ENCODE measurements around the gene GCC1. TPM values are rescaled to one million over a fixed set of nuclear protein-coding genes. Genes with fewer than 3 reads are reported as not detected.

Gene GCC1, protein sequence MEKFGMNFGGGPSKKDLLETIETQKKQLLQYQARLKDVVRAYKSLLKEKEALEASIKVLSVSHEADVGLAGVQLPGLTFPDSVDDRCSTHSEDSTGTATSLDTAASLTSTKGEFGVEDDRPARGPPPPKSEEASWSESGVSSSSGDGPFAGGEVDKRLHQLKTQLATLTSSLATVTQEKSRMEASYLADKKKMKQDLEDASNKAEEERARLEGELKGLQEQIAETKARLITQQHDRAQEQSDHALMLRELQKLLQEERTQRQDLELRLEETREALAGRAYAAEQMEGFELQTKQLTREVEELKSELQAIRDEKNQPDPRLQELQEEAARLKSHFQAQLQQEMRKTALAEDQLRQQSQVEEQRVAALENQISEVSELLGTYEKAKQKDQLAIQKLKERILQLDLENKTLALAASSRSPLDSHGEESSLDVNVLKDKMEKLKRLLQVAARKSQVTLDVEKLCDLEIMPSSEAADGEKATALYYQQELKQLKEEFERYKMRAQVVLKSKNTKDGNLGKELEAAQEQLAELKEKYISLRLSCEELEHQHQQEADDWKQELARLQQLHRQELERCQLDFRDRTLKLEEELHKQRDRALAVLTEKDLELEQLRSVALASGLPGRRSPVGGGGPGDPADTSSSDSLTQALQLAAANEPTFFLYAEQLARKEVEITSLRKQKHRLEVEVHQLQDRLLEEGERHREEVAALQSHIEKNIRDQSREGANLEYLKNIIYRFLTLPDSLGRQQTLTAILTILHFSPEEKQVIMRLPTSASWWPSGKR
- total RNA-seq: 10 to 100 TPM; 13.5 to 17.3 (median 14.9) TPM

- no peaks in the 10 kb centered on the region for H3K27me3 ChIP-seq
- peak; percentile 38 for DNase-seq
- no peaks in the 10 kb centered on the region for H3K9me3 ChIP-seq
- peak in 3 of 4 donors; percentile 77 to 90 (median 83) for TF ChIP-seq POLR2A (IDR thresholded peaks at IDR 0.05)
- TF ChIP-seq, protein P1, sequence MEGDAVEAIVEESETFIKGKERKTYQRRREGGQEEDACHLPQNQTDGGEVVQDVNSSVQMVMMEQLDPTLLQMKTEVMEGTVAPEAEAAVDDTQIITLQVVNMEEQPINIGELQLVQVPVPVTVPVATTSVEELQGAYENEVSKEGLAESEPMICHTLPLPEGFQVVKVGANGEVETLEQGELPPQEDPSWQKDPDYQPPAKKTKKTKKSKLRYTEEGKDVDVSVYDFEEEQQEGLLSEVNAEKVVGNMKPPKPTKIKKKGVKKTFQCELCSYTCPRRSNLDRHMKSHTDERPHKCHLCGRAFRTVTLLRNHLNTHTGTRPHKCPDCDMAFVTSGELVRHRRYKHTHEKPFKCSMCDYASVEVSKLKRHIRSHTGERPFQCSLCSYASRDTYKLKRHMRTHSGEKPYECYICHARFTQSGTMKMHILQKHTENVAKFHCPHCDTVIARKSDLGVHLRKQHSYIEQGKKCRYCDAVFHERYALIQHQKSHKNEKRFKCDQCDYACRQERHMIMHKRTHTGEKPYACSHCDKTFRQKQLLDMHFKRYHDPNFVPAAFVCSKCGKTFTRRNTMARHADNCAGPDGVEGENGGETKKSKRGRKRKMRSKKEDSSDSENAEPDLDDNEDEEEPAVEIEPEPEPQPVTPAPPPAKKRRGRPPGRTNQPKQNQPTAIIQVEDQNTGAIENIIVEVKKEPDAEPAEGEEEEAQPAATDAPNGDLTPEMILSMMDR (IDR thresholded peaks at IDR 0.05): no peak
- intact Hi-C loops (cut with DNase I): no loop called here
- 14 to 25% methylated on average over 6 to 20 of the region's 78 CpGs for WGBS, 2 donors
- H3K36me3 ChIP-seq: peaks cover 8 to 40% (median 10%) of the 10 kb centered on the region in 3 donors
- peaks cover 39 to 83% (median 43%) of the 10 kb centered on the region in 3 donors for H3K4me1 ChIP-seq
- peak within 1 kb of the TSS; percentile 74 to 87 (median 79) for H3K4me3 ChIP-seq
- H3K27ac ChIP-seq: peak within 1 kb of the TSS; percentile 85 to 91 (median 90)
These were observed at the start of gene GCC1 for GRCh38 chr7:127585044-127585953. Gene GCC1 (minus strand): TSS chr7:127585596. CDS start chr7:127585182, 414 bp downstream.

DNA sequence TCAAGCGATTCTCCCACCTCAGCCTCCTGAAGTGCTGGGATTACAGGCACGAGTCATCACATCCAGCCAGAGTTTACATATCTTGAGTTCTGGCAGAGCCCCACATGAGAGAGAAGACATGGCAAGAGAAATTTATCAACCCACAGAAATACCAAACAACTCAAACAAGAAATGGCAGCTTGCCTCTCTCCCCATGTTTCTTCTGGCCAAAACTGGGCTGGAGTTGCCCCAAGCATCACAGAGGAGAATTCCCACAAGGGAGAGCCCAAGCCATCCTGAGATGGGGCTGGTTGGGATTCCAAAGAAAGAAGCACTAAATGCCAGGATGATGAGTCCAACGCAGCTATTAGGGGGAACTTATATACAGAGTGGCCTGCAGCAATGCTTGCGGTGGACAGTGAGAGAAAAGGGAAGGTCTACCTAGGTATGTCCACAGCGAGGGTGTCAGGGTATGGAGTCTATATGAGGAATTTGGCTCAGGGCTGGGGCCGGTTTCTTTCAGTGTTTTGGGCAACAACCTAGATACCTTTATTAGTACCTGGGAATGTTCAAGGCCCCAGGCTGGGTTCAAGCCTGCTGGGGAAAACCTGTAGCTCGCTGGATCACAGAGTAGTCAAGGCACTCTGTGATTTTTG is 47.0 kb upstream of the GCC1 start:
- intact Hi-C loops (cut with DNase I): no loop called here
- Histone ChIP-seq H3K27ac (no peak overlapping the region), H3K36me3 (no peaks in the 10 kb centered on the region), H3K27me3 (peaks cover 0 to 35% (median 0%) of the 10 kb centered on the region in 4 donors), H3K4me1 (no peaks in the 10 kb centered on the region), H3K4me3 (no peak overlapping the region), H3K9me3 (no peaks in the 10 kb centered on the region)
- no peak for DNase-seq
- WGBS, 2 donors: 74 to 75% methylated on average over 7 of the region's 7 CpGs
- TF ChIP-seq, protein P1 (IDR thresholded peaks at IDR 0.05): no peak
- TF ChIP-seq POLR2A (IDR thresholded peaks at IDR 0.05): no peak

DNA sequence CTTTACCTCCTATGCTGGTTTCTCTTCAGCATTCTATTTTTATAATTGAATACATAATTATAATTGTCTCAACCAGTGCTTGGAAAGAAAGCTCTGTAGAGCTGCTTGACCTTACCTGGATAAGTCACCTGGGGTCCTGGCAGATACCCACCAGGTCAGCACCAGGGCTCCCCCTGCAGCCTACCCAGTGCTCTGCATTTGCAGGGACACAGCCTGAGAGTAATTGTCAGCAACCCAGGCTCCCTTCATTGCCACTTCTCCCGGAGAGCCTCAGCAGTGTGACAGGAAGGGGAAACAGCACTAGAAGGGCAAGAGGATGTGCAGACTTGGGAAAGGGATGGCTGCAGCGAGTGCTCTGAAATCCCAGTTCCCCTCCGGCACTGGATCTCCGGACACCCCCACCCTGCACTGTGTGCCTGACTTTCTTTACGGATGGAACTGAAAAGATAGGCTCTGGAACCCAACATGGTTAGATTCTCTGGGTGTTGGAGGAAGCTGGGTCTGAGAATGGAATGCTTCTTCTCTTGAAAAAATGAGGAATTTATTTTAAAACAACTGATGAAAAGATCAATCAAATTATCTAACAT is 44.0 kb upstream of the GCC1 start:
- no peaks in the 10 kb centered on the region for H3K4me1 ChIP-seq
- peaks cover 0 to 23% (median 0%) of the 10 kb centered on the region in 4 donors for H3K27me3 ChIP-seq
- intact Hi-C loops (cut with DNase I): no loop called here
- H3K9me3 ChIP-seq: no peaks in the 10 kb centered on the region
- 13 to 32% methylated on average over 4 of the region's 5 CpGs for WGBS, 2 donors
- TF ChIP-seq POLR2A (IDR thresholded peaks at IDR 0.05): no peak
- TF ChIP-seq, protein P1 (IDR thresholded peaks at IDR 0.05): peak in 1 of 6 experiments; percentile 4
- no peak overlapping the region for H3K27ac ChIP-seq
- H3K4me3 ChIP-seq: no peak overlapping the region
- no peak for DNase-seq
- no peaks in the 10 kb centered on the region for H3K36me3 ChIP-seq

GRCh38 chr7:127628445-127628844 is 43.0 kb upstream of the GCC1 start:
- TF ChIP-seq POLR2A (IDR thresholded peaks at IDR 0.05): no peak
- TF ChIP-seq, protein P1 (IDR thresholded peaks at IDR 0.05): no peak
- H3K4me3 ChIP-seq: no peak overlapping the region
- no peaks in the 10 kb centered on the region for H3K4me1 ChIP-seq
- intact Hi-C loops (cut with DNase I): no loop called here
- 56 to 78% methylated on average over 3 of the region's 3 CpGs for WGBS, 2 donors
- peaks cover 0 to 17% (median 0%) of the 10 kb centered on the region in 4 donors for H3K27me3 ChIP-seq
- no peak for DNase-seq
- H3K9me3 ChIP-seq: no peaks in the 10 kb centered on the region
- H3K27ac ChIP-seq: no peak overlapping the region
- H3K36me3 ChIP-seq: no peaks in the 10 kb centered on the region

Data from esophagus squamous epithelium (tissue), 5 donors.